Measurements from ENCODE around the gene SLC35A5.

DNA sequence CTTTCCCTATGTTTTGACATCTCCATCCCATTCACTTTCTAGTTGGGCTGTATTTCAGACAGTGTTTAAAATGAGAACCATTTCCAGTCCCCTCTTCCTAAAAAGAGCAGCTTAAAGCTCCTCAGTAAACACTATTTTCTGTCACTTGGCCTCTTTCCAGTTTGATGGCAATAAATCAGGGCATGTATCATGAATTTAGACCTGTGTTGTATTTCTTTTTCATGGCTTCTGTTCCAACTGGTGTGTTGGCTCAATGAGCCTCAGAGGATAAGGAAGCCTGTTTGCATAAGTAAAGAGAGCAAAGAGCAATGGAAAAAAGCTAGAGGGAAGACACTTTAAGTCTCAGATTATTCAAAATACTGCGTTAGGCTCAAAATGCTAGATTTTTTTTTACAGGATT, 71.9 kb downstream of the SLC35A5 start:
- TF ChIP-seq, protein P1, sequence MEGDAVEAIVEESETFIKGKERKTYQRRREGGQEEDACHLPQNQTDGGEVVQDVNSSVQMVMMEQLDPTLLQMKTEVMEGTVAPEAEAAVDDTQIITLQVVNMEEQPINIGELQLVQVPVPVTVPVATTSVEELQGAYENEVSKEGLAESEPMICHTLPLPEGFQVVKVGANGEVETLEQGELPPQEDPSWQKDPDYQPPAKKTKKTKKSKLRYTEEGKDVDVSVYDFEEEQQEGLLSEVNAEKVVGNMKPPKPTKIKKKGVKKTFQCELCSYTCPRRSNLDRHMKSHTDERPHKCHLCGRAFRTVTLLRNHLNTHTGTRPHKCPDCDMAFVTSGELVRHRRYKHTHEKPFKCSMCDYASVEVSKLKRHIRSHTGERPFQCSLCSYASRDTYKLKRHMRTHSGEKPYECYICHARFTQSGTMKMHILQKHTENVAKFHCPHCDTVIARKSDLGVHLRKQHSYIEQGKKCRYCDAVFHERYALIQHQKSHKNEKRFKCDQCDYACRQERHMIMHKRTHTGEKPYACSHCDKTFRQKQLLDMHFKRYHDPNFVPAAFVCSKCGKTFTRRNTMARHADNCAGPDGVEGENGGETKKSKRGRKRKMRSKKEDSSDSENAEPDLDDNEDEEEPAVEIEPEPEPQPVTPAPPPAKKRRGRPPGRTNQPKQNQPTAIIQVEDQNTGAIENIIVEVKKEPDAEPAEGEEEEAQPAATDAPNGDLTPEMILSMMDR (IDR thresholded peaks at IDR 0.05): no peak
- no peak for TF ChIP-seq POLR2AphosphoS5 (IDR thresholded peaks at IDR 0.05; ENCODE audit: low read depth, low read length)
- no peak for TF ChIP-seq SIN3A (IDR thresholded peaks at IDR 0.05; ENCODE audit: borderline replicate concordance, insufficient read depth, low read depth, low read length)
- TF ChIP-seq, protein P2, sequence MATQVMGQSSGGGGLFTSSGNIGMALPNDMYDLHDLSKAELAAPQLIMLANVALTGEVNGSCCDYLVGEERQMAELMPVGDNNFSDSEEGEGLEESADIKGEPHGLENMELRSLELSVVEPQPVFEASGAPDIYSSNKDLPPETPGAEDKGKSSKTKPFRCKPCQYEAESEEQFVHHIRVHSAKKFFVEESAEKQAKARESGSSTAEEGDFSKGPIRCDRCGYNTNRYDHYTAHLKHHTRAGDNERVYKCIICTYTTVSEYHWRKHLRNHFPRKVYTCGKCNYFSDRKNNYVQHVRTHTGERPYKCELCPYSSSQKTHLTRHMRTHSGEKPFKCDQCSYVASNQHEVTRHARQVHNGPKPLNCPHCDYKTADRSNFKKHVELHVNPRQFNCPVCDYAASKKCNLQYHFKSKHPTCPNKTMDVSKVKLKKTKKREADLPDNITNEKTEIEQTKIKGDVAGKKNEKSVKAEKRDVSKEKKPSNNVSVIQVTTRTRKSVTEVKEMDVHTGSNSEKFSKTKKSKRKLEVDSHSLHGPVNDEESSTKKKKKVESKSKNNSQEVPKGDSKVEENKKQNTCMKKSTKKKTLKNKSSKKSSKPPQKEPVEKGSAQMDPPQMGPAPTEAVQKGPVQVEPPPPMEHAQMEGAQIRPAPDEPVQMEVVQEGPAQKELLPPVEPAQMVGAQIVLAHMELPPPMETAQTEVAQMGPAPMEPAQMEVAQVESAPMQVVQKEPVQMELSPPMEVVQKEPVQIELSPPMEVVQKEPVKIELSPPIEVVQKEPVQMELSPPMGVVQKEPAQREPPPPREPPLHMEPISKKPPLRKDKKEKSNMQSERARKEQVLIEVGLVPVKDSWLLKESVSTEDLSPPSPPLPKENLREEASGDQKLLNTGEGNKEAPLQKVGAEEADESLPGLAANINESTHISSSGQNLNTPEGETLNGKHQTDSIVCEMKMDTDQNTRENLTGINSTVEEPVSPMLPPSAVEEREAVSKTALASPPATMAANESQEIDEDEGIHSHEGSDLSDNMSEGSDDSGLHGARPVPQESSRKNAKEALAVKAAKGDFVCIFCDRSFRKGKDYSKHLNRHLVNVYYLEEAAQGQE (IDR thresholded peaks at IDR 0.05; ENCODE audit: insufficient read depth in 1 of 2, low read depth in 2 of 2, low read length in 1 of 2): no peak
- no peak for TF ChIP-seq TCF7L2 (IDR thresholded peaks at IDR 0.05; ENCODE audit: low read depth, low read length)
